Esophagus muscularis mucosa (tissue), 4 donors: Measurements from ENCODE around the gene KLHL13. TPM values are rescaled to one million over a fixed set of nuclear protein-coding genes. Genes with fewer than 3 reads are reported as not detected.

Source experiments
- DNase-seq: peaks from one replicate; pipeline ENCODE4 v3.0.0-alpha.2; 2017; ENCODE audit errors: extremely low spot score
- H3K27ac ChIP-seq, 4 donors: fragments of 200-600 bp; sonication (generic); replicated peaks in 1 of 4; 1 replicate in 3 of 4; 2 replicates in 1 of 4; pipeline ENCODE4 v1.5.1; 2016 to 2019; ENCODE audit warnings: mild to moderate bottlenecking in 1 of 4
- H3K27me3 ChIP-seq, 4 donors: fragments of 200-600 bp; sonication (generic); one replicate each; pipeline versions ENCODE4 v1.5.1 to v1.6.0; 2016 to 2019
- H3K36me3 ChIP-seq, 4 donors: fragments of 200-600 bp; sonication (generic); one replicate each; pipeline ENCODE4 v1.5.1; 2016 to 2019
- H3K4me1 ChIP-seq, 4 donors: fragments of 200-600 bp; sonication (generic); one replicate each; pipeline ENCODE4 v1.5.1; 2016 to 2019
- H3K4me3 ChIP-seq, 4 donors: fragments of 200-600 bp; sonication (generic); 1 replicate in 2 of 4; 2 replicates in 2 of 4; pipeline ENCODE4 v1.5.1; 2016 to 2019; ENCODE audit warnings: mild to moderate bottlenecking in 4 of 4, moderate library complexity in 1 of 4
- H3K9me3 ChIP-seq, 4 donors: fragments of 200-600 bp; sonication (generic); 1 replicate in 3 of 4; 2 replicates in 1 of 4; pipeline ENCODE4 v1.5.1; 2016 to 2019
- CTCF ChIP-seq, 3 experiments: fragments of 200-600 bp in 2 of 3; fragments of 450-650 bp in 1 of 3; sonication (generic) in 2 of 3; IDR thresholded peaks; one replicate each; pipeline ENCODE4 v1.5.1; 2017 to 2019; ENCODE audit warnings: antibody characterized with exemption in 3 of 3, mild to moderate bottlenecking in 2 of 3, moderate library complexity in 1 of 3
- EP300 ChIP-seq: sonication (generic); formaldehyde crosslinking; IDR thresholded peaks from one replicate; pipeline ENCODE4 v1.6.1; 2017; ENCODE audit warnings: antibody characterized with exemption
- POLR2A ChIP-seq: fragments of 450-650 bp; IDR thresholded peaks from one replicate; pipeline ENCODE4 v1.6.1; 2017; ENCODE audit warnings: antibody characterized with exemption, moderate library complexity, mild to moderate bottlenecking, low read depth
- POLR2AphosphoS5 ChIP-seq, 2 donors: sonication (generic); formaldehyde crosslinking; IDR thresholded peaks; one replicate each; pipeline ENCODE4 v1.6.1; 2017; ENCODE audit warnings: antibody characterized with exemption in 2 of 2
- WGBS: methylation state at CpG from one replicate; pipeline ENCODE4 v1.1.5; 2018; 5-methylcytosine and 5-hydroxymethylcytosine counted together
- intact Hi-C: fragments of 100-400 bp; cut with DNase I; formaldehyde crosslinking; loops from one replicate; pipeline ENCODE4 v1.15.1; 2023
- total RNA-seq, 4 donors: library from RNA; depleted of rRNA; stranded (reverse); fragments of >200 nt; gene quantifications; one replicate each; pipeline versions ENCODE4 v1.1.0 to v1.2.1, GENCODE V29; 2016

The KLHL13 gene
- total RNA-seq, 4 donors from 2014 or later = 12.3 to 18.0 (median 15.7) TPM

DNA sequence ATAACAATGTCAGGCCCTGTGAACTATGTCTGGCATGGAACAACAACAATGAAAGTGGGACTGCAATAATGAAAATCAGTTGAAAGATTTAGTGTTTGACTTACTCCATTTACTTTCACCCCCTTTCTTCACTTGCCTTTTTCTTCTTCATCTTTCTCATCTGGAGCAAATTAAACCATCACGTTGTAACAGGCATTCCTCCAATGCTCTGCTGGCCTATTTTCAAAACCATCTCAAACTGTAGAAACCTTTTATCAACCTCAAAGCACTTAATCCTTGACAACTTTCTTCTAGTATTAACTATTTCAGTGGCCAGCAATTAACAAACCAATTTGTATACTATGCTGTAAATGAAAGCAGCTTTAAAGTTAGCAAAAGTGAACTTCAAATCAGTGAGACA, 8.3 kb downstream of the KLHL13 start:
- no peaks in the 10 kb centered on the region for H3K36me3 ChIP-seq
- no peak overlapping the region for H3K4me3 ChIP-seq
- 44% methylated on average over 1 of the region's 1 CpG for WGBS
- no peak for DNase-seq
- TF ChIP-seq EP300 = no peak
- TF ChIP-seq CTCF (IDR thresholded peaks at IDR 0.05) = no peak
- TF ChIP-seq POLR2AphosphoS5 (IDR thresholded peaks at IDR 0.05) = no peak
- no peak for TF ChIP-seq POLR2A
- no peaks in the 10 kb centered on the region for H3K4me1 ChIP-seq
- intact Hi-C loops = no loop called here
- H3K27me3 ChIP-seq = no peaks in the 10 kb centered on the region
- no peaks in the 10 kb centered on the region for H3K9me3 ChIP-seq
- H3K27ac ChIP-seq = no peak overlapping the region

DNA sequence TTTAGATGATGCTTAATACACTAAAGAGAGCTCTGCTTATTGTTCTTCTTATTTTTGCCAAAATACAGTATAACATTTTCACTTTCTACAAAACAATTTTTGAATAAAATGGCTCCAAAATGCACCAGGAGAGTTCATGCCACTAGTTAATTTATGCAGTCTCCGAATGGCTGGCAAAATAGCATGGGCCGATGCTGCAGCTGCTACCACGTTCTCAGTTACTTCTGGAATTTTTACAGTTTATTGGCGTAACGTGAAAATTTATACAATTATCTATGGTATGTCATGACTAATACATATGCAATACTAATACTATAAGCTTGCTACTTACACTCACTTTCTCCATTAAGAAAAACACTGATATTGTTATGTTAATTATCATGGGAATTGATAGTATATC, 16.5 kb downstream of the KLHL13 start:
- Histone ChIP-seq H3K36me3 (no peaks in the 10 kb centered on the region), H3K9me3 (no peaks in the 10 kb centered on the region), H3K27ac (no peak overlapping the region), H3K4me3 (no peak overlapping the region), H3K27me3 (no peaks in the 10 kb centered on the region), H3K4me1 (no peaks in the 10 kb centered on the region)
- DNase-seq = no peak
- TF ChIP-seq POLR2A (no peak), CTCF (IDR thresholded peaks at IDR 0.05) (no peak), POLR2AphosphoS5 (IDR thresholded peaks at IDR 0.05) (no peak), EP300 (no peak)
- whole genome bisulfite sequencing = 88% methylated on average over 5 of the region's 5 CpGs
- intact Hi-C loops = no loop called here

- no peaks in the 10 kb centered on the region for H3K36me3 ChIP-seq
- TF ChIP-seq CTCF (IDR thresholded peaks at IDR 0.05) = no peak
- no peak for TF ChIP-seq POLR2A
- TF ChIP-seq EP300 = no peak
- no peak for TF ChIP-seq POLR2AphosphoS5 (IDR thresholded peaks at IDR 0.05)
- no peak for DNase-seq
- H3K4me3 ChIP-seq = no peak overlapping the region
- no peak overlapping the region for H3K27ac ChIP-seq
- intact Hi-C loops = no loop called here
- 84% methylated on average over 4 of the region's 4 CpGs for whole genome bisulfite sequencing
- no peaks in the 10 kb centered on the region for H3K4me1 ChIP-seq
- H3K9me3 ChIP-seq = peaks cover 0 to 4% (median 2%) of the 10 kb centered on the region in 4 donors
- H3K27me3 ChIP-seq = no peaks in the 10 kb centered on the region
Measured at GRCh38 chrX:118088084-118088483, 28.5 kb downstream of the KLHL13 start.

GRCh38 chrX:118074196-118074595, 42.4 kb downstream of the KLHL13 start:
- WGBS = 29% methylated on average over 1 of the region's 1 CpG
- Histone ChIP-seq H3K9me3 (no peaks in the 10 kb centered on the region), H3K36me3 (no peaks in the 10 kb centered on the region), H3K27ac (no peak overlapping the region), H3K4me3 (no peak overlapping the region), H3K4me1 (peaks cover 0 to 19% (median 0%) of the 10 kb centered on the region in 4 donors), H3K27me3 (no peaks in the 10 kb centered on the region)
- no peak for DNase-seq
- intact Hi-C loops = no loop called here
- TF ChIP-seq POLR2AphosphoS5 (IDR thresholded peaks at IDR 0.05) (no peak), EP300 (no peak), POLR2A (no peak)

- no peaks in the 10 kb centered on the region for H3K27me3 ChIP-seq
- H3K36me3 ChIP-seq = no peaks in the 10 kb centered on the region
- WGBS = 78% methylated on average over 2 of the region's 2 CpGs
- TF ChIP-seq POLR2AphosphoS5 (IDR thresholded peaks at IDR 0.05) = no peak
- H3K27ac ChIP-seq = no peak overlapping the region
- H3K9me3 ChIP-seq = no peaks in the 10 kb centered on the region
- no peak for DNase-seq
- intact Hi-C loops = no loop called here
- H3K4me3 ChIP-seq = no peak overlapping the region
- no peaks in the 10 kb centered on the region for H3K4me1 ChIP-seq
Measured at GRCh38 chrX:118066867-118067515, 49.6 kb downstream of the KLHL13 start.
